Spleen (tissue), 7 donors: ENCODE data around the gene MAP1LC3A.

ENCODE experiments used
- POLR2A ChIP-seq, 3 donors: fragments of 450-650 bp; IDR thresholded peaks; one replicate each; pipeline ENCODE4 v1.5.1; 2017; ENCODE audit warnings: antibody characterized with exemption in 3 of 3, mild to moderate bottlenecking in 1 of 3
- POLR2AphosphoS5 ChIP-seq, 3 donors: sonication (generic); formaldehyde crosslinking; IDR thresholded peaks; one replicate each; pipeline ENCODE4 v1.5.1; 2017; ENCODE audit warnings: antibody characterized with exemption in 3 of 3
- TF ChIP-seq, protein P1 (sequence below), 11 experiments: fragments of 200-600 bp in 7 of 11; fragments of 450-650 bp in 4 of 11; sonication (generic) in 4 of 11; IDR thresholded peaks in 8 of 11; conservative IDR thresholded peaks in 3 of 11; 1 replicate in 7 of 11; 2 replicates in 4 of 11; pipeline versions ENCODE4 v1.4.0 to v1.8.0; 2016 to 2021; ENCODE audit warnings: antibody characterized with exemption in 11 of 11, inconsistent platforms in 4 of 11, mild to moderate bottlenecking in 1 of 11
- donor health status: DM: no; HTN: no; CAD: no; lungs with moderate emphysema.
- donor health status: DM: no; HTN: no; CAD: no.
- donor health status: DM: no; HTN: no; CAD: no.

DNA sequence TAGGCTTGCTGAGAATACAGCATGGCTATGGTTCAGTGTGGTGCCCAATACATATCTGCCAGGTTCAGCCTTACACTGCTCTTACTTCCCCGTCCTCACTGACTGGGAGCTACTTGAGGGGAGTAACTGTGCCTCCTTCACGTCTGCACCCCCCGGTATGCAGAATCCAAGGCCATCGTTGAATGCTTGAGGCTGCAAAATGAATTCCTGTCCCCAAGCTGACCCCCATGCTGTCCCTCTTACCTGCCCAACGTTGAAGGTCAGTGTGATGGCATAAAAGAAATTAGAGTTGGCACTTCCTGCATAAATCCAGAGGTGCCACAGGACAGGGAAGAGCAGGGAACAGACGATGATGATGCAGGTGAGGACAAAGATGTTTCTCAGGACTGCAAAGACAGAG lies 16.3 kb downstream of the MAP1LC3A start:
- no peak for TF ChIP-seq POLR2A (IDR thresholded peaks at IDR 0.05)
- TF ChIP-seq, protein P1, sequence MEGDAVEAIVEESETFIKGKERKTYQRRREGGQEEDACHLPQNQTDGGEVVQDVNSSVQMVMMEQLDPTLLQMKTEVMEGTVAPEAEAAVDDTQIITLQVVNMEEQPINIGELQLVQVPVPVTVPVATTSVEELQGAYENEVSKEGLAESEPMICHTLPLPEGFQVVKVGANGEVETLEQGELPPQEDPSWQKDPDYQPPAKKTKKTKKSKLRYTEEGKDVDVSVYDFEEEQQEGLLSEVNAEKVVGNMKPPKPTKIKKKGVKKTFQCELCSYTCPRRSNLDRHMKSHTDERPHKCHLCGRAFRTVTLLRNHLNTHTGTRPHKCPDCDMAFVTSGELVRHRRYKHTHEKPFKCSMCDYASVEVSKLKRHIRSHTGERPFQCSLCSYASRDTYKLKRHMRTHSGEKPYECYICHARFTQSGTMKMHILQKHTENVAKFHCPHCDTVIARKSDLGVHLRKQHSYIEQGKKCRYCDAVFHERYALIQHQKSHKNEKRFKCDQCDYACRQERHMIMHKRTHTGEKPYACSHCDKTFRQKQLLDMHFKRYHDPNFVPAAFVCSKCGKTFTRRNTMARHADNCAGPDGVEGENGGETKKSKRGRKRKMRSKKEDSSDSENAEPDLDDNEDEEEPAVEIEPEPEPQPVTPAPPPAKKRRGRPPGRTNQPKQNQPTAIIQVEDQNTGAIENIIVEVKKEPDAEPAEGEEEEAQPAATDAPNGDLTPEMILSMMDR (IDR thresholded peaks at IDR 0.05 in 8 of 11, conservative IDR thresholded peaks at IDR 0.05 in 3 of 11): no peak
- TF ChIP-seq POLR2AphosphoS5 (IDR thresholded peaks at IDR 0.05): no peak
